CD4-positive, alpha-beta T cell (primary cell): ENCODE measurements around the gene CACNA1D. TPM values are rescaled to one million over a fixed set of nuclear protein-coding genes. Genes with fewer than 3 reads are reported as not detected.

Experiments
- ATAC-seq: fragments of 200-7000 bp; cut with Tn5 transposase; one replicate; pipeline ENCODE4 v1.10.0; 2022; ENCODE audit warnings: mild to moderate bottlenecking; ENCODE audit not compliant: poor library complexity
- CTCF ChIA-PET: fragments of 350-600 bp; sonication (Branson Sonifier 250); formaldehyde crosslinking; loops from one replicate; lab custom pipeline; 2021; ENCODE audit warnings: antibody characterized with exemption, inconsistent platforms; lab: Charles Lee
- POLR2A ChIA-PET: fragments of 350-600 bp; sonication (Branson Sonifier 250); formaldehyde crosslinking; loops from one replicate; lab custom pipeline; 2021; ENCODE audit warnings: antibody characterized with exemption, inconsistent platforms; lab: Charles Lee
- DNase-seq, 14 experiments: peaks; one replicate each; pipeline ENCODE4 v3.0.0-alpha.2; 2013 to 2020; ENCODE audit warnings: mixed read lengths in 2 of 14
- H3K27ac ChIP-seq, 2 donors: one replicate each; pipeline versions ENCODE4 v1.5.1 to v1.7.0; 2013; ENCODE audit warnings: low read length in 2 of 2, low read depth in 1 of 2, mild to moderate bottlenecking in 1 of 2
- H3K27me3 ChIP-seq, 2 experiments: 1 replicate in 1 of 2; 2 replicates in 1 of 2; pipeline versions ENCODE4 v1.6.1 to v1.7.0; 2013; ENCODE audit warnings: low read length in 2 of 2, control low read depth in 1 of 2, mild to moderate bottlenecking in 1 of 2, moderate library complexity in 1 of 2; ENCODE audit not compliant: insufficient read depth in 2 of 2, control insufficient read depth in 1 of 2
- H3K36me3 ChIP-seq: one replicate; pipeline ENCODE4 v1.6.1; 2013; ENCODE audit warnings: low read length, control low read depth; ENCODE audit not compliant: insufficient read depth
- H3K4me1 ChIP-seq: one replicate; pipeline ENCODE4 v1.6.1; 2013; ENCODE audit warnings: low read length, control low read depth; ENCODE audit not compliant: insufficient read depth
- H3K4me3 ChIP-seq: one replicate; pipeline ENCODE4 v1.5.1; 2013; ENCODE audit warnings: mild to moderate bottlenecking, low read length, moderate library complexity
- H3K9me3 ChIP-seq, 2 experiments: 1 replicate in 1 of 2; 2 replicates in 1 of 2; pipeline versions ENCODE4 v1.6.1 to v1.7.0; 2013; ENCODE audit warnings: low read length in 2 of 2, mild to moderate bottlenecking in 2 of 2, control low read depth in 1 of 2, moderate library complexity in 1 of 2; ENCODE audit not compliant: control insufficient read depth in 1 of 2, insufficient read depth in 1 of 2
- H3K27ac Mint-ChIP-seq: one replicate; pipeline ENCODE4 v1.8.0; 2020; ENCODE audit warnings: mixed read lengths
- H3K27me3 Mint-ChIP-seq: one replicate; pipeline ENCODE4 v1.8.0; 2021; ENCODE audit warnings: mixed read lengths
- H3K36me3 Mint-ChIP-seq: one replicate; pipeline ENCODE4 v1.8.0; 2021; ENCODE audit warnings: low read depth, mixed read lengths
- H3K4me1 Mint-ChIP-seq: one replicate; pipeline ENCODE4 v1.8.0; 2021; ENCODE audit warnings: low read depth, mixed read lengths
- H3K4me3 Mint-ChIP-seq: one replicate; pipeline ENCODE4 v1.8.0; 2020; ENCODE audit warnings: mild to moderate bottlenecking, mixed read lengths
- H3K9me3 Mint-ChIP-seq: one replicate; pipeline ENCODE4 v1.8.0; 2020; ENCODE audit warnings: mixed read lengths
- intact Hi-C, 2 experiments: fragments of 100-400 bp; cut with DNase I in 1 of 2; cut with micrococcal nuclease in 1 of 2; formaldehyde crosslinking; loops; one replicate each; pipeline versions ENCODE4 v1.15.1 to v1.9.0; 2023 to 2025; cut with DNase I, micrococcal nuclease
- total RNA-seq, 174 experiments: library from RNA in 2 of 174; stranded (reverse) in 2 of 174; gene quantifications; one replicate each; pipeline ENCODE4 v1.2.3 and lab custom pipeline; 2021 to 2026
- TF ChIP-seq, protein P1 (sequence below): fragments of 200-600 bp; IDR thresholded peaks from one replicate; pipeline ENCODE4 v1.8.0; 2022; ENCODE audit warnings: antibody characterized with exemption, mild to moderate bottlenecking

The CACNA1D gene
- total RNA-seq, 2 experiments from 2014 or later: not detected

DNA sequence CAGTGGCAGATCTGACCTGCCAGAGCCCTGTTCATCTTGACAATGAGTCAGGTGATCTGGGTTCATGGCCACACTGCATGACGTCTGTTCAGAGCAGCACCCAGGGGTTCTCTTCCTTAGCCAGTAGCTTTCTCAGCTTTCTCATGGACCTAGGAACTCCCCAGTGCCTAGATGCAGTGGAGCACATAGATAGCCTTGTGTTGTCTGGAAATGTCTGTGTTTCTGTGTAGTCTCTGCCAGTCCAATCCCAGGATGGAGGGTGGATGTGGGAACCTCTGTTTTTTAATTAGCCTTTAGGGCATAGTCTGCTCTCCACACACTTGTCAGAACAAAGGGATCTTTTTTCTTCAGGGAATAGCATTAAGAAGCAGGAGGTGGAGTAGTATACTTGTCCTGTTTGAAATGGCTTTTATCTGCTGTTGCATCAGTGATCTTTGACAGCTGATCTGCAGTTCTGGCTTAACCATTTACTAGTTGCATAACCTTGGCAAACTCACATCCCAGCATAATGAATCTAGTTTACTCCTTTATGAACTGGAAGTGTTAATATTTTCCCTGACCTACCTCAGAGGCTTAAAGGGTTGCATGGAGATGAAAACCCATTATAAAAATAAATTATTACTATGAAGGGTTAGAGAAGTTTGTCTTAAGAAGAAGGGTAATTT lies 16.1 kb upstream of the CACNA1D start:
- DNase-seq (no peak), ATAC-seq (no peak)
- no peaks in the 10 kb centered on the region for H3K36me3 ChIP-seq
- no peak overlapping the region for H3K4me3 ChIP-seq
- H3K27ac Mint-ChIP-seq: no peak overlapping the region
- no peaks in the 10 kb centered on the region for H3K4me1 Mint-ChIP-seq
- no peak overlapping the region for H3K27ac ChIP-seq
- ChIA-PET CTCF (no interaction called here), POLR2A (no interaction called here)
- no peaks in the 10 kb centered on the region for H3K9me3 ChIP-seq
- H3K4me1 ChIP-seq: no peaks in the 10 kb centered on the region
- TF ChIP-seq, protein P1, sequence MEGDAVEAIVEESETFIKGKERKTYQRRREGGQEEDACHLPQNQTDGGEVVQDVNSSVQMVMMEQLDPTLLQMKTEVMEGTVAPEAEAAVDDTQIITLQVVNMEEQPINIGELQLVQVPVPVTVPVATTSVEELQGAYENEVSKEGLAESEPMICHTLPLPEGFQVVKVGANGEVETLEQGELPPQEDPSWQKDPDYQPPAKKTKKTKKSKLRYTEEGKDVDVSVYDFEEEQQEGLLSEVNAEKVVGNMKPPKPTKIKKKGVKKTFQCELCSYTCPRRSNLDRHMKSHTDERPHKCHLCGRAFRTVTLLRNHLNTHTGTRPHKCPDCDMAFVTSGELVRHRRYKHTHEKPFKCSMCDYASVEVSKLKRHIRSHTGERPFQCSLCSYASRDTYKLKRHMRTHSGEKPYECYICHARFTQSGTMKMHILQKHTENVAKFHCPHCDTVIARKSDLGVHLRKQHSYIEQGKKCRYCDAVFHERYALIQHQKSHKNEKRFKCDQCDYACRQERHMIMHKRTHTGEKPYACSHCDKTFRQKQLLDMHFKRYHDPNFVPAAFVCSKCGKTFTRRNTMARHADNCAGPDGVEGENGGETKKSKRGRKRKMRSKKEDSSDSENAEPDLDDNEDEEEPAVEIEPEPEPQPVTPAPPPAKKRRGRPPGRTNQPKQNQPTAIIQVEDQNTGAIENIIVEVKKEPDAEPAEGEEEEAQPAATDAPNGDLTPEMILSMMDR: no peak
- no peak overlapping the region for H3K4me3 Mint-ChIP-seq
- H3K36me3 Mint-ChIP-seq: no peaks in the 10 kb centered on the region
- intact Hi-C loops: no loop called here
- H3K9me3 Mint-ChIP-seq: no peaks in the 10 kb centered on the region
- H3K27me3 Mint-ChIP-seq: peaks cover 73% of the 10 kb centered on the region
- peaks cover 9 to 13% of the 10 kb centered on the region in 2 experiments for H3K27me3 ChIP-seq

DNA sequence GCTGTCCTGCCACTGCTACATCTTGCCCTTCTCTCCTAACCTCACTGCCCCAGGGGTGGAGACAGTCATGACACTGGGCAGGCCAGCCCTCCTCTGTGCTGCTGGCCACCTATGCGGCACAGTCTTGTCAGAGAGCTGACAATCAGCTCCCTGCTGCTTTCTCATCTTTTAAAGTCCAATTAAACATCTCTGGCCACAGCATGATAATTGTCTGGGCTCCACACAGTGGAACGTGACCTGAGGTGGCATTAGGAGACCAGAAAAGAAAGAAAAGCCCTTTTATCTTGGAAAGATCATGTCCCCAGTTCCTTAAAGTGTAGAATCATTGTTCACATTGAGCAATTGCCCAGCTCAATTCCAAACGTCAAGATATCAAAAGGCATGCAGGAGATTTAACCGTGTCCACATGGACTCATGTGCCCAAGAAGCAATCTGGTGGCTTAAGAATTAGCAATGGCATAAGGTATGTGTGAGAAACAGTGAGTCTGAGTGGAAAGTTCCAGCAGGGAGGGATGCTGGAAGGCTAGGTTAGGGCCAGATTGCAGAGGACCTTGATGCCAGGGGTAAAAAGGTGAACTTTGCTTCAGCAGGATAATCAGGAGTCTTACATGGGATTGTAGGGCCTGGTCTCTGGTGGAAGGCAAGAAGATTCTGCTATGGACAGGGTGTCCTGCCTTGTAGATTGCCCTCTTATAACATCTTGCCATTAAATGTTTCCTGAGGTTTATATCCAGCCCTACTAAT lies 15.3 kb upstream of the CACNA1D start:
- DNase-seq (no peak), ATAC-seq (no peak)
- H3K4me1 ChIP-seq: no peaks in the 10 kb centered on the region
- no peak overlapping the region for H3K4me3 Mint-ChIP-seq
- no peak overlapping the region for H3K27ac Mint-ChIP-seq
- no peaks in the 10 kb centered on the region for H3K36me3 ChIP-seq
- no peaks in the 10 kb centered on the region for H3K4me1 Mint-ChIP-seq
- CTCF ChIA-PET: no interaction called here
- no peaks in the 10 kb centered on the region for H3K9me3 ChIP-seq
- no peaks in the 10 kb centered on the region for H3K9me3 Mint-ChIP-seq
- H3K27ac ChIP-seq: no peak overlapping the region
- H3K4me3 ChIP-seq: no peak overlapping the region
- peaks cover 9 to 13% of the 10 kb centered on the region in 2 experiments for H3K27me3 ChIP-seq
- TF ChIP-seq, protein P1: no peak
- no peaks in the 10 kb centered on the region for H3K36me3 Mint-ChIP-seq
- POLR2A ChIA-PET: no interaction called here
- intact Hi-C loops: no loop called here
- peaks cover 69% of the 10 kb centered on the region for H3K27me3 Mint-ChIP-seq

DNA sequence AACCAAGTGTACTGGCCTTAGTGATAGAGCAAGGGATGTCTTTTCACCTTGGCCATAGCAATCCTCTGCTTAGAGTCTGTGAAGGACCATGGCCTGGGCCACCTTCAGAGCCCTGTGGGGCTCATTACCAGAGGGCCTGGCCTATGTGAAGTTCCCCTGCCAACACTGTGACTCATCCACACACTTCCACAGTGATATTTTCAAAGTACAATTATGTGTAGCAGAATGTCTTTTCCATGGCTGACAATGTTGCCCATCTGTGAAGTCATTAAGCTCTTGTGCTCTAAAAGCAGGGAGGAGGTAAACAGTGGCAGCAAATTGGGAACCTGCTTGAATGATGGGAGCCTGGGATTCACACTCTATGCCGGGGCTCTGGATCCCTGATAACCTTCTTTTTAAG lies 12.2 kb upstream of the CACNA1D start:
- Mint-ChIP-seq H3K4me1 (no peaks in the 10 kb centered on the region), H3K36me3 (no peaks in the 10 kb centered on the region), H3K27me3 (peaks cover 48% of the 10 kb centered on the region), H3K27ac (no peak overlapping the region), H3K9me3 (no peaks in the 10 kb centered on the region), H3K4me3 (no peak overlapping the region)
- intact Hi-C loops: no loop called here
- no peak overlapping the region for H3K27ac ChIP-seq
- H3K9me3 ChIP-seq: no peaks in the 10 kb centered on the region
- H3K4me3 ChIP-seq: no peak overlapping the region
- DNase-seq: no peak
- no peak for ATAC-seq
- CTCF ChIA-PET: no interaction called here
- no peaks in the 10 kb centered on the region for H3K36me3 ChIP-seq
- POLR2A ChIA-PET: no interaction called here
- TF ChIP-seq, protein P1: no peak
- H3K4me1 ChIP-seq: no peaks in the 10 kb centered on the region
- H3K27me3 ChIP-seq: peaks cover 4 to 13% of the 10 kb centered on the region in 2 experiments
